Islet precursor cell (in vitro differentiated cells): ENCODE measurements around the gene PDE1A.
A peak's percentile ranks its signal among the peaks of the same experiment; 100 is the strongest.
"Not testable (repeated sequence)": the region's sequence is repeated elsewhere in the genome, so short reads cannot be mapped to it uniquely, and the experiment has no call there.

Source experiments
- DNase-seq: peaks from one replicate; pipeline ENCODE4 v3.0.0-alpha.2; 2018

Gene PDE1A

DNA sequence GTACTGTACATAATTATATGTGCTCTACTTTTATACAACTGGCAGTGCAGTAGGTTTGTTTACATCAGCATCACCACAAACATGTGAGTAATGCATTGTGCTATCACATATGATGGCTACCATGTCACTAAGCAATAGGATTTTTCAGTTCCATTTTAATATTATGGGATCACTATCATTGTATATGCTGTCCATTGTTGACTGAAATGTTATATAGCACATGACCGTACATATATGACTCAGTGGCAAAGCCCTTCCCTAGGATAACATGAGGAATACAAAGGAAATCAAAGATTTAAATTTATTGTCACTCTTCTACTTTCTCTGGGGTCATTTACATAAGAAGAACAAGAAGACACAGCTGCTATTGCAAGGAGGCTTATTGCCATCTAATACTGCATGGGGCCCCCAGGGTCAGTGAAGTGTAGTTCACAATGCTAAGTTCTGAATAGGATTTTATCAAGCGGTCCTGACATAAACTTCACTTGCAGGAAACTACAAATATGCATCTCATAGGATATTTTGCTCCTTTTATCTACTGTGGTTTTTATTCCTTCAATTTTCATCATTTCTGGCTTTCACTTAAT, 21.8 kb downstream of the PDE1A start:
- no peak for DNase-seq

GRCh38 chr2:182404092-182404491, 22.7 kb downstream of the PDE1A start:
- no peak for DNase-seq

DNA sequence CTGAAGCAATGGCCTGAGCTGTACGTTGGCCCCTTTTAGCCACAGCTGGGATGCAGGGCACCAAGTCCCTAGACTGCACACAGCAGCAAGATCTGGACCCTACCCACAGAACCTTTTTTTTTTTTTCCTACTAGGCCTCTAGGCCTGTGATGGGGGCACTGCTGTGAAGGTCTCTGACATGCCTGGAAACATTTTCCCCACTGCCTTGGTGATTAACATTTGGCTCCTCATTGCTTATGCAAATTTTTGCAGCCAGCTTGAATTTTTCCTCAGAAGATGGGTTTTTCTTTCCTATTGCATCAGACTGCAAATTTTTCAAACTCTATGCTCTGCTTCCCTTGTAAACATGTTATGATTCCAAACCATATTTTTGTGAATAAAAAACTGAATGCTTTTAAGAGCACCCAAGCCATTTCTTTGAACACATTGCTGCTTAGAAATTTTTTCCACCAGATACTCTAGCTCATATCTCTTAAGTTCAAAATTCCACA, 33.5 kb downstream of the PDE1A start:
- DNase-seq, result no peak

- no peak for DNase-seq
Measured at GRCh38 chr2:182391443-182391842, 35.4 kb downstream of the PDE1A start.

- DNase-seq, result not testable (repeated sequence)
Measured at GRCh38 chr2:182386267-182386880, 40.5 kb downstream of the PDE1A start.

- no peak for DNase-seq
Measured at GRCh38 chr2:182384860-182385259, 42.0 kb downstream of the PDE1A start.

GRCh38 chr2:182381225-182381624, 45.6 kb downstream of the PDE1A start:
- DNase-seq, result no peak

DNA sequence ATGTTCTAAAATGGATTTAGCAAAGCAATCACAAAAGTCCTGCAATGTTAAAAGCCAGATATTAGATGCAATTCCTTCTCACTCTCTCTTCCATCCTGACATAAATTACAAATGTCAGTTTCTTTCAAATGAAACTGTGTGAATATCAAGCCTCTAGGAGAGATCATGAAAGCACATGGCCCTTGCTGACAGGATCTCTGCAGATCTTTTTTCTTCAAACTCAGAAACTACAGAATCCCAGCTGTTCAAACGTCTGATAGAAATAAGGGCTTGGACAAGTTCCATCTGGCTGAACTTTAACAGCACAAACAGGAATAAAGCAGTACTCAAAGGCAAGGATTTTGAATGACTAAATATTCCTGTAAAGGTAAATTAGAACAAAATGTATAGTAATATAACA, 47.6 kb downstream of the PDE1A start:
- DNase-seq, result no peak

DNA sequence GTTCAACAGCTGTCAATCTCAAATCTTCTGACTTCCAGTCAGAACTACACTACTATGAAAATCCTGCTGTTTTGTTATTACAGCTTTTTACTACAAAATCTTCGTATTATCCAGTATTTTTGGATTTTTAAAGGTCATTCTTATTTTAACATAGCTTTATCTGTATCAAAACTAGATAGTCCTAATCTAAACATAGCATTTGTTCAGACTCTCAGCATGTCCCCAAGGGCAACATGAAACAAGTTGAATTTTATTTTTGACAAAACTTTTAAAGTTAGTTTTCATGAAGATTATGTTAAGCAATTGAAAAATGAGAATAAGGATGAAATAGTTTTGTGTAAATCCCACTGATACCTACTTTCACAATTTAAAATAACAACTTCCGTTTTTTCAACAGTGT, 48.1 kb downstream of the PDE1A start:
- DNase-seq, result no peak

DNA sequence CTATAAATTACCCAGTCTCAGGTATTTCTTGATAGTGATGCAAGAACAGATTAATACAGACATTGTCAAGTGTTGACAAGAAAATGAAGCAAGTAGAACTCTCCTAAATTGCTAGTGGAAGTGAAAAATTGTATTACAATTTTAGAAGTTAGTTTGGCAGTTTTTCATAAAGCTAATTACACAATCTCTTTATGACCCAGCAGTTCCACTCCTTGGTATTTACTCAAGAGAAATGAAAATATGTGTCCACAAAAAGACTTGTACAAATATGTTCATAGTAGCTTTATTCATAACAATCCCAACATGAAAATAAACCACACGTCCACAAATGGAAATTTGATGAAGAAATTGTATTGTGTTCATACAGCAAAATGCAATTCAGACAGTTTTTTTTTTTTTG, 49.4 kb downstream of the PDE1A start:
- no peak for DNase-seq

- no peak for DNase-seq
Measured at GRCh38 chr2:182375862-182376261, 51.0 kb downstream of the PDE1A start.

- DNase-seq, result peak; percentile 82
Measured at GRCh38 chr2:182372661-182373060, 54.2 kb downstream of the PDE1A start.

DNA sequence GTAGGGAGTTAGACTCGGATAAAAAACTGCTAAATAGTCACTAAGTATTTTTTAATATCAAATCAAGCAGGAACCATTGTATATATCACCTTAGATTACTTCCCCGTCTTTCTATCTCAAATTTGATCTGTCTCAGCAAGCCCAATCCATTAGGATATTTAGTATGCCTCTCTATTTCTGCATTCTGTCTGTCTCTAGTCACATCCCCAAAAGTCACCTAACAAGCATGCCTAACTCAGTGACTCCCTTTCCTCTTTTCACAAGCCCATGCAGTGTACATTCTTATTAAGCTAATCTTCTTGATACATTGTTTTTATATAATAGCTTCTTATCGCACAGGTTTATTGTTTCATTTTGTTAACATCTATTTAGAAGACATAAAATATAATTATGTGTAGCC, 57.8 kb downstream of the PDE1A start:
- no peak for DNase-seq

DNA sequence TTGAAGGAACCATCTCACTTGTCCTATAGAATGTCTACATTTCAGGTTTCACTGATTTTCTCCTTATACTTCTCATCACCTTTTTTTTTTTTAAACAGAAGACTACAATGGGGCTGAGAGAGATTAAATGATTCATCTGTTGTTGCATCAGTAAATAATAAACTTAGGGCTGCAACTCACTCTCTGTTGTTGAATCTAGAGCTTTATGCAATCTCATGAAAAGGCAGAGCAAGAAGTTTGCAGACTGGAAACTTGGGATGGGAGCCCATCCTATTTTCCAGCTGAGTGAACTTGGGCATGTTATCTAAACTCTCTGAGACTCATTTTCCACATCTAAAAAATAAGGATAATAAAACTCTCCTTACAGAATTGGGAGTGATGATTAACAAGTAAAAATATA, 58.4 kb downstream of the PDE1A start:
- DNase-seq, result no peak

- DNase-seq, result no peak
Measured at GRCh38 chr2:182367401-182367800, 59.4 kb downstream of the PDE1A start.

DNA sequence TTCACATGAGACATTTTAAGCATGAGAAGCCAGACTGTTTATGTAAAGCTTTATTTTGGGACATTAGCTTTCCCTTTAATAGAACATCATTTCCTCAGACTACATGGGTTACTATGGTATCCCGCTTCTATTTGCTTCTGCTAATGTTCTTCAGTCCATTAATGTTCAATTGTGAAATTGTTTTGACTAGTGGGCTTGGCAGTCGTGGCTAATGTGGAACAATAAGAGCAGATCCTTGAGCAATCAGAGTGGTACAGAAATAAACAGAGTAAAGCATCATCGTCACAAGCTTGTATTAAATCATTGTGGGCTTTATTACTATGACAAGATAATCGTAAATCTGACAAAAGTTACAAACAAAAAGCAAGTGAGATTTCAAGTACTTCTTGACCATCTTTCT, 60.2 kb downstream of the PDE1A start:
- no peak for DNase-seq

- no peak for DNase-seq
Measured at GRCh38 chr2:182365855-182366254, 61.0 kb downstream of the PDE1A start.

DNA sequence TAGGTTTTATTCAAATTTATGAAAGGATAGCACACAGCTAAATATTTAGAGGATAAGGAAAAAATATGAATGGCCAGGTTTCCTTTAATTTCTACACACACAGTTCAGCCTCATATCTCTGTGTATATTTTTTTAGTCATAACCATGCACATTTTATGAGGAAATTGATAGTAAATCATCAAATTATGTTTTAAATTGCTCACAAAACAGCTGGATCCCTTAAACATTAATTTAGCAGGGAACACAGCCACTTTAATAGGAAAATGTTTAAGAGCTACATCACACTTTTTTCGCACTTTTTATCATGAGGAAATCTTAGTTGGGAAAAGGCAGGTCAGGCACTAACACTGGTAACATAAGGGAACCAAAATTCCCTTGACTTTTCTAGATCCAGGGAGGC, 65.4 kb downstream of the PDE1A start:
- no peak for DNase-seq

- no peak for DNase-seq
Measured at GRCh38 chr2:182360663-182361260, 66.1 kb downstream of the PDE1A start.

DNA sequence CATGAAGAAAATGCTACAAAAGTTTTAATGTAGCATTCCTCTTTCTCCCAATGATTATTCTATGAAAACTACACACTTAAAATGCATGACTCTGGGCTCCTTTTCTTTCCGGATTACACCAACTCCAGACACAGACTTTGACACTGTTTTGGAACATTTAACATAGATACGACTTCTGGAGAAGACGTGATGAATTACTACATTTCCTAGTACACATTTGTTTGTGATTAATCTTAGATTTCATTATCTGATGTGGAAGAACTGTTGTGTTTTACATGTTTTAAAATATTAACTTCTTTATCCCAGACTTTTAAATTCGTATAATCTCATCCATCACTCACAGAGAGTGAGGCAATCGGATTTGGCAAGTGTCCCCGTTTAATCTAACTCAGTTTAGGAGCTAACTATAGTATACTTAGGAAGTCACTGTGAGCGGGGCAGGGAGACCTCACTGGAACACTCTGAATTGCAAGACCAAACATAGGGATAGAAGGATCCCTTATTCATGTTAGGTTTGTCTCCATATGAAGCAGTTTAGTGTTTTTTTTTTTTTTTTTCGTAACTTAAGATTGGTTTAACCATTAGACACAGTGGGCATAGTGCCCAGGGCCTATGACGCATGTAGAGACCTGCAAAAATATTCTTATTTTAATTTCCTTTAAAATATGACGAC, 66.7 kb downstream of the PDE1A start:
- DNase-seq, result no peak

DNA sequence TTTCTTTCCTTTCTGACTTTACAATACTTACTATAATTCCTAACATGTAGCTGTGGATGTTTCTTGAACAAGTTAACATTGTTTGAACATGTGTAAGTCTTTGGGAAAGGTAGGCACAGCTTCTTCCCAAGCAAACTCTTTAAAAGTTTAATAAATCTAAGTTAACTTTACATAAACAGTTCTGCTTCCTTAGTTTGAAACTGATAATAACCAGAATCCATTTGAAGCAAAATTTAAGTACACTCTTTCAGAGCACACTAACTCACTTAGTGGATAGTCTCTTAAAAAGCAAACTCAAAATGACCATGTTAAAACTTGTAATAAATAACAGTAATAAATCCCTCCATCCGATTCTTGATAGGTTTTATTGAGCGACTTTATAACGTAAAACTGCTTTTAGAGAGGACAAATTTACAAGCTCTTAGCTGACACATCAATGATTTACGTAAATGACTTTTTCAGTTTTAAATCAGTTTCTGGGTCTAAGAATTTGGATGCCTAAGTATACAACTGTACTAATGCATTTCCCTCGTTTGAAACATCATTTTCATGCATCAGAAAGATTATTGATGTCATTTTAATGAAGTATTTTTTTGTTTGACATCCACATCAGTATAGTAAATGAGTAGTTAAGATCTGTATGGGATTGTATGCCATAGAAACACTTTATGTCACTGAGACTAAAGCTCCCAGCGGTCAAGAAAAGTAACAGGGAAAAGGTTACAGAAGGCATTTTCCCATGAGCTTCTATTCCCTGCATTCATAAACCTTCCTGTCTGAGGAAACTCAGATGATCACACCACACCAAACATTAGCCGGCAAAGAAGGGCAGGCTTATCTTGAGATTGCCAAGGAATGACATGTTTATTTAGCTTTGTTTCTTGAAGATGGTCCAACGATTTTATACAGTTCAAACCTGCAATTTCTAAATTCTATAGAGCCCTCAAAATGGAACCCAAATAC, 67.5 kb downstream of the PDE1A start:
- DNase-seq, result no peak

DNA sequence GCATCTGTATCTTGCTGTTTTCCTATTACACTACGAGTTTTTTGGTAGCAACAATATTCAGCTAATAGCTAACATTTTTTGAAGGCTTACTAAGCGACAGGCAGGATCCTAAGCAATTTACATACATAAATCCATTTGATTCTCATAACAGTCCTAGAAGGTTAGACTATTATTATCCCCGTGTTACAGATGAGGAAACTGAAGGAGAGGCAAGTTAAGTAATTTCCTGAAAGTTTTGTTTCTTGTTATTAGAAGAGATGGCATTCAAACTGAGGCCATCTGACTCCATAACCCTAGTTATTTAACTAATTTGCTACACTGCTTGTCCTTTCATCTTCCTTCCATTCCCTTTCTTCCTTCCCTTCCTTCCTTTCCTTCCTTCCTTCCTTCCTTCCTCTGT, 68.2 kb downstream of the PDE1A start:
- no peak for DNase-seq

- DNase-seq, result no peak
Measured at GRCh38 chr2:182355815-182356214, 71.0 kb downstream of the PDE1A start.
